ENCODE results near the gene PNRC2. TPM values are rescaled to one million over a fixed set of nuclear protein-coding genes. Genes with fewer than 3 reads are reported as not detected.

PNRC2 gene
- total RNA-seq, 6 experiments from 2014 or later = 24.3 to 41.2 (median 33.4) TPM

- Histone ChIP-seq H3K27me3 (no peaks in the 10 kb centered on the region), H3K27ac (no peak overlapping the region), H3K36me3 (peaks cover 0 to 7% (median 0%) of the 10 kb centered on the region in 4 donors), H3K4me3 (no peak overlapping the region), H3K4me1 (peaks cover 0 to 20% (median 9%) of the 10 kb centered on the region in 4 donors), H3K9me3 (no peaks in the 10 kb centered on the region)
- intact Hi-C loops (cut with DNase I) = no loop called here
- 45% methylated on average over 1 of the region's 1 CpG for WGBS (ENCODE audit: insufficient coverage, low coverage, low lambda C conversion rate, missing lambda C conversion rate)
- ATAC-seq (no peak), DNase-seq (no peak)
- TF ChIP-seq, protein P1, sequence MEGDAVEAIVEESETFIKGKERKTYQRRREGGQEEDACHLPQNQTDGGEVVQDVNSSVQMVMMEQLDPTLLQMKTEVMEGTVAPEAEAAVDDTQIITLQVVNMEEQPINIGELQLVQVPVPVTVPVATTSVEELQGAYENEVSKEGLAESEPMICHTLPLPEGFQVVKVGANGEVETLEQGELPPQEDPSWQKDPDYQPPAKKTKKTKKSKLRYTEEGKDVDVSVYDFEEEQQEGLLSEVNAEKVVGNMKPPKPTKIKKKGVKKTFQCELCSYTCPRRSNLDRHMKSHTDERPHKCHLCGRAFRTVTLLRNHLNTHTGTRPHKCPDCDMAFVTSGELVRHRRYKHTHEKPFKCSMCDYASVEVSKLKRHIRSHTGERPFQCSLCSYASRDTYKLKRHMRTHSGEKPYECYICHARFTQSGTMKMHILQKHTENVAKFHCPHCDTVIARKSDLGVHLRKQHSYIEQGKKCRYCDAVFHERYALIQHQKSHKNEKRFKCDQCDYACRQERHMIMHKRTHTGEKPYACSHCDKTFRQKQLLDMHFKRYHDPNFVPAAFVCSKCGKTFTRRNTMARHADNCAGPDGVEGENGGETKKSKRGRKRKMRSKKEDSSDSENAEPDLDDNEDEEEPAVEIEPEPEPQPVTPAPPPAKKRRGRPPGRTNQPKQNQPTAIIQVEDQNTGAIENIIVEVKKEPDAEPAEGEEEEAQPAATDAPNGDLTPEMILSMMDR (IDR thresholded peaks at IDR 0.05) = no peak
- no peak for TF ChIP-seq POLR2A (IDR thresholded peaks at IDR 0.05)
Measured at GRCh38 chr1:23977854-23978191, 18.2 kb downstream of the PNRC2 start.

- H3K4me1 ChIP-seq = peaks cover 0 to 20% (median 9%) of the 10 kb centered on the region in 4 donors
- TF ChIP-seq, protein P1 (IDR thresholded peaks at IDR 0.05) = no peak
- H3K4me3 ChIP-seq = peak overlapping the region; percentile 74 to 85 (median 74)
- no peaks in the 10 kb centered on the region for H3K9me3 ChIP-seq
- intact Hi-C loops (cut with DNase I) = no loop called here
- H3K27me3 ChIP-seq = no peaks in the 10 kb centered on the region
- DNase-seq (no peak), ATAC-seq (no peak)
- WGBS (ENCODE audit: insufficient coverage, low coverage, low lambda C conversion rate, missing lambda C conversion rate) = 7% methylated on average over 4 of the region's 4 CpGs
- H3K27ac ChIP-seq = peak overlapping the region in 1 of 3 donors; percentile 96
- no peaks in the 10 kb centered on the region for H3K36me3 ChIP-seq
Measured at GRCh38 chr1:23978805-23979204, 19.2 kb downstream of the PNRC2 start.

DNA sequence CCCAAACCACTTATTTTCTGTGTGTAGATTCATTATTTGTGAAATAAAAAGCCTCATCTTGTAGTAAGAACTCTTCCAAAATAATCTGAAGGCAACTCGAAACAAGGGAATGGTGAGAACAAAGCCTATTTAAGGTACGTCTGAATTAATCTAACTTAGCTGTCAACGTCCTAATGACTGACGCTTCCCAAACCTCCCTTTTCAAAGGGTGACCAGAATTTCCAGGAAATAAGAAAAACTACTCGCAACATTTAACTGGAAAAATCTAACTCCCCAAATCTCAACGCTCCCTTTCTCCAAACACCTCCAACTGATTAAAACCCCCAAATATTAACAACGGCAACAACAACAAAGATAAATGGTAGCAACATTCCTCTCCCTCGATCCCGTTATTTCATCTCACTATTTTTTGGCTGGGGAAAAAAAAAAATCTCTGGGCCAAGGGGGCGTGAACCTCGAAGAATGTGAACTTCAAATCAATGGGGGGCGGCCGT, 19.8 kb downstream of the PNRC2 start:
- Histone ChIP-seq H3K9me3 (no peaks in the 10 kb centered on the region), H3K4me1 (peaks cover 0 to 20% (median 9%) of the 10 kb centered on the region in 4 donors), H3K4me3 (peak overlapping the region; percentile 74 to 85 (median 74)), H3K27ac (peak overlapping the region; percentile 89 to 96 (median 91)), H3K27me3 (no peaks in the 10 kb centered on the region), H3K36me3 (no peaks in the 10 kb centered on the region)
- intact Hi-C loops (cut with DNase I) = no loop called here
- ATAC-seq = no peak
- no peak for DNase-seq
- TF ChIP-seq POLR2A (IDR thresholded peaks at IDR 0.05) = no peak
- TF ChIP-seq, protein P1 (IDR thresholded peaks at IDR 0.05) = no peak
- 0% methylated on average over 12 of the region's 13 CpGs for WGBS (ENCODE audit: insufficient coverage, low coverage, low lambda C conversion rate, missing lambda C conversion rate)

- peaks cover 0 to 20% (median 9%) of the 10 kb centered on the region in 4 donors for H3K4me1 ChIP-seq
- intact Hi-C loops (cut with DNase I) = no loop called here
- peak within 1 kb of the TSS; percentile 89 to 96 (median 91) for H3K27ac ChIP-seq
- peak within 1 kb of the TSS; percentile 74 to 85 (median 74) for H3K4me3 ChIP-seq
- ATAC-seq (peak; percentile 99), DNase-seq (peak; percentile 99)
- H3K9me3 ChIP-seq = no peaks in the 10 kb centered on the region
- no peaks in the 10 kb centered on the region for H3K36me3 ChIP-seq
- WGBS (ENCODE audit: insufficient coverage, low coverage, low lambda C conversion rate, missing lambda C conversion rate) = 1% methylated on average over 21 of the region's 84 CpGs
- no peaks in the 10 kb centered on the region for H3K27me3 ChIP-seq
- TF ChIP-seq POLR2A (IDR thresholded peaks at IDR 0.05) = peak; percentile 97
- TF ChIP-seq, protein P1 (IDR thresholded peaks at IDR 0.05) = peak in 3 of 4 donors; percentile 31 to 42 (median 33)
Measured at GRCh38 chr1:23979881-23980727, 20.5 kb downstream of the PNRC2 start, which contains the start of gene SRSF10. TSS of gene SRSF10 (minus strand) at chr1:23980327. CDS start at chr1:23980255, 72 bp downstream.

All from right lobe of liver (tissue), 6 donors.